Thyroid gland (tissue), 4 donors: ENCODE data around the gene ASCC2.

ENCODE experiments used
- CTCF ChIP-seq, 6 experiments: fragments of 200-600 bp in 3 of 6; fragments of 450-650 bp in 3 of 6; sonication (generic) in 3 of 6; IDR thresholded peaks; one replicate each; pipeline ENCODE4 v1.5.1; 2016 to 2019; ENCODE audit warnings: antibody characterized with exemption in 6 of 6, mild to moderate bottlenecking in 2 of 6, inconsistent platforms in 1 of 6, moderate library complexity in 1 of 6
- POLR2A ChIP-seq, 2 donors: fragments of 450-650 bp; IDR thresholded peaks; one replicate each; pipeline ENCODE4 v1.6.1; 2017; ENCODE audit warnings: antibody characterized with exemption in 2 of 2, mild to moderate bottlenecking in 2 of 2, moderate library complexity in 1 of 2

GRCh38 chr22:29831958-29832357 lies 6.1 kb downstream of the ASCC2 start:
- TF ChIP-seq CTCF (IDR thresholded peaks at IDR 0.05): no peak
- no peak for TF ChIP-seq POLR2A (IDR thresholded peaks at IDR 0.05)
